GM19043 (cell line): ENCODE results near the gene LRP1-AS.
"Not testable (repeated sequence)": the region's sequence is repeated elsewhere in the genome, so short reads cannot be mapped to it uniquely, and the experiment has no call there.

ENCODE experiments used
- ATAC-seq: cut with Tn5 transposase; IDR thresholded peaks from one replicate; pipeline ENCODE4 v1.9.1; 2021; ENCODE audit warnings: low read depth; ENCODE audit not compliant: unreplicated experiment

LRP1-AS gene

GRCh38 chr12:57126061-57126460, 21.4 kb downstream of the LRP1-AS start:
- no peak for ATAC-seq

- ATAC-seq: no peak
Observed at GRCh38 chr12:57124261-57124877, 23.1 kb downstream of the LRP1-AS start.

DNA sequence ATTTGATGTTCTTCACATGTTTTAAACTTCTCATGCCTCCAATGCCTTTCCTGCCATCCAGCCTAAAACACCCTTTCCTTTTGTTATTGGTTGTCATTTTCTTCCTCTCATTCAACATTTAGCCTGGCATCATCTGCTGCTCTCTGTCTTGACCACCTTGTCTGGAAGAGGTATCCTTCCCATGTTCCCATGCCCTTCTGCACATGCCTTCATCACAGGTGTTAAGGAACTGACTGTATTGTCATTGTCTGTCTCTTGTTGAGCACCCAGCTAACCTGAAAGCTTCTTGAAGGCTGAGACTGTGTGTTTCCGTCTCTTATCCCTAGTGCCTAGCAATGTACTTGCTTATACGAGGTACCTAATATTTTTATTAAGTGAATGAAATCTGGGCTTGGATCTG, 23.6 kb downstream of the LRP1-AS start:
- no peak for ATAC-seq

GRCh38 chr12:57120718-57121117, 26.7 kb downstream of the LRP1-AS start:
- ATAC-seq: not testable (repeated sequence)

- no peak for ATAC-seq
Observed at GRCh38 chr12:57119294-57120085, 27.9 kb downstream of the LRP1-AS start.

DNA sequence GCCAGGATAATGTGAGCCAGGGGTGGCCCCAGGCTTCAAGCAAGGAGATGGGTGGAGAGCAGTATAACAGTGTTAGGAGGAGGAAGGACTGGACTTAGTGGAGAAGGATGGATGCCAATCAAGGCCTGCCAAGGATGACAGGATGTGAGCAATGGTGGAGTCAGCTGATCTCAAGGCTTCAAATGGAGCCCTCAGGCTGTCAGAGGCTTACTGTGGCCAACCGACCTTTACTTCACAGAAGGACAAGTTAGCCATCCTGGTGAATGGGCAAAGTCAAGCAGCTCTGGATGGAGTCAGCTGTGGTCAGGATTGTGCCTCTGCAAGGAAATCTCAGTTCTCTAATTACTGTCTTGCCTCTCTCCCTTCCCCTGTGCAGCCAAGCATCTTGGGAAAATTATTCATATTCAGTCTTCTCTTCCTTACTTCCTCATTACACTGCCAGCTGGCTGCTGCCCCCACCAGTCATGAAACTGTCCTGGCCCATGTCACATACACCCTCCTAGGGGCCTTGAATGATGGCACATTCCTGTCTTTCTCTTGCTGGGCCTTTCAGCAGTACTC, 28.6 kb downstream of the LRP1-AS start:
- ATAC-seq: no peak

GRCh38 chr12:57116580-57117281, 30.7 kb downstream of the LRP1-AS start:
- no peak for ATAC-seq

GRCh38 chr12:57112492-57113294, 34.7 kb downstream of the LRP1-AS start:
- ATAC-seq: peak; percentile 48

DNA sequence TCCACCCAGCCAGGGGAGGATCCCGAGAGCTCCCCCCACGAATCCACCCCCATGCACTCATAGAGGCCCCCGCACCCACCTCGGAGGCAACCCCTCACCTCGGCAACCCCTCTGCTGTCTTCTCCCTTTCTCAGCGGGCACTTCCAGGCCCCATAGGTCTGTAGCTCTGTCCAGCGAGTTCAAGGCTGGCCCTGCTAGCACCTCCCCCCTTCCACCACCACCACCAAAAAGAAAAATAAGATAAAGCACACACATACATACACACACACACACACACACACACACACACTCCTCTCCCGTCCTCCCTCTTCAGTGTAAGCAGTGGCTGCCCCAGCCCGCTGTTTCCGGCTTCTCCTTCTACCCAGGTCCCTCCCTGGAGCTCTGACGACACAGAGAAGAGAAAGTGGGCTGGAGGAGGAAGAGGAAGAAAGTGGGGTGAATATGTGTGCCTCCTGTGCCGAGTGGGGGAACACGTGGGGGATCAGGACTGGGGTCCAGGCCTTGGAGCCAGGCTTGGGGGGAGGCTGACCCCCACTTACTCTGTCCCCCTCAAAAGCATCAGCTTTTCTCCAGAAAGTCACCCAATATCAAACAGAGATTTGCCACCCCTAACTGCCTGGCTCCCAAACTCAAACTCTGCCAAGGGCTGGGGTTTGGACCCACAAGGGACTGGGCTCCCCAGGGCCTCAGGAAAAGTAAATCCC, 36.2 kb downstream of the LRP1-AS start, which contains the start of gene STAT6:
TSS of gene STAT6 (minus strand) at position 332 of the 704 bp plus-strand sequence. CDS start 3,084 bp downstream, outside the sequence.
- ATAC-seq: peak; percentile 59

DNA sequence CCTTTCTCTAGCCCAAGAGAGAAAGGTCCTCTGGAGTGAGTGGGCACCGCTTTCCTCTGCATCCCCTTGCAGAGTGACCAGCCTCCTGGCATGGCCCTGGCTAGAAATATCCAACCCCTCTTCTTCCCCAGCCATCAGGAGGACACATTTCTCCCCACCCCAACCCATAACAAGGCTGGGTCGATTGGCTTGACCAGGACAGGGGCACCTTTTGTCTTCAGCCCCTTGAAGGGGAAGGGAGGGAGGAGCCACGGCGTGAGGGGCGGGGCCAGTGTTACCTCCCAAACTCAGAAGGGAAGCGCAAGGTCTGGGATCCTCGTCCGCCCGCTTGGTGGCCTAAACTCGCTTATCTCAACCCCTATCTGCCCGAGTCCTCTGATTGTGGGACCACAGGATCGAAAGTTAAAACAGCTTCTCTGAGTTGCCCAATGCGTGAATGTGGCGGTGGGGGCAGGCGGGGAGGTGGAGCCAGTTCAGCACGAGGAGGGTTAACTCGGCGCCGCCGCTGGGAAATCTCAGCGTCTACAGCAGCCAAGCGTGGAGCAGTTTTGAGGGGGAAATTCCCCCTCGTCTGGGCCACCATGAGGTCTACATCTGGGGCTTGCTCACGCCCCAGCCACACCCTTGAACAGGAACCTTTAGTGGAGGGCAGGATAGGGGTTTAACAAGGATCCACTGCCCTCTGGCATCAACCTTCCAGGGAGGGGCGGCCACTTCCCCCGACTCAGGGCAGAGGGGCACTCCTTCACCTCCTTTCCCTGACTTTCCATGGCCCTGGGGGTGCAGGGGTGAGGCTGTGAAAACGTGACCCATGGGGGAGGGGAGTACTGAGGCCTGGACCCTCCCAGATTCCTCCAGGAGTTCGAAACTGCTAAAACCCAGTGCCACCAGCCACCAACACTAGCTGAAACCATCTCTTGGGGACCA, 37.1 kb downstream of the LRP1-AS start:
- peak; percentile 48 for ATAC-seq

- ATAC-seq: no peak
Observed at GRCh38 chr12:57109207-57110103, 38.0 kb downstream of the LRP1-AS start.

DNA sequence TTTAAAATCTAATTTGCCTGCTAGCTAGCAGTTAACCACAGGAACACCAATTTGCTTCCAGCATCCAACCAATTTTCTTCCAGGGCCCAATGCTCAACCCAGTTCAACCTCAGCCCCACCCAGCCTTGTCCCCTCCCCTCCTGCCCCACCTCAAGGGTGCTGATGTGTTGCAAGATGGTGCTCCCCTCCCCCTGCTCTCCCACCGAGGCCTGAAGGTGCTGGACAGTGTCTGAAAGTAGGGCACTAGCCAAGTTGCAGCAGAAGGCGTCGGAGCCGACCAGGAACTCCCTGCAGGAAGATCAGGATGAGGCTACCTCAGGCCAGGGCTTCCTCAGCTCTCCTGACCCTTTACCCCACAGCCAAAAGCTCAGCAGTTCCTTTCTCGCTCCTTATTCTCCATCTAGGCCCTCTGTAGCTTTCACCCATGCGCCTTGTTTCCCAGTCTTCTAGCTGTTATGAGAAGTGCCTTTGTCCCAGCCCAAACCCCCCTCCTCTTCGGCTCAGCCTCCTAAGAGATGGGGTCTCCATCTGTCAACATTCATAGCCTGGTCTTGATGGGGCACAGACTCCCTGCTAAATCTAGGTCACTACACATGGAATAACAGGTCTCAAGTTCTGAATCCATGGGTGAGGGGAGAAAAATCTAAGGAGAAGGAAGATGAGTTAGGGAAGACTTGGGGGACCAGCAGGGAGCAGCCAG, 39.8 kb downstream of the LRP1-AS start:
- no peak for ATAC-seq

- ATAC-seq: no peak
Observed at GRCh38 chr12:57106021-57106708, 41.3 kb downstream of the LRP1-AS start.

- ATAC-seq: no peak
Observed at GRCh38 chr12:57105011-57105753, 42.2 kb downstream of the LRP1-AS start.

GRCh38 chr12:57104292-57104910, 43.0 kb downstream of the LRP1-AS start:
- ATAC-seq: no peak
